HG02981 (cell line): ENCODE measurements around the gene PLEKHF1.
A peak's percentile ranks its signal among the peaks of the same experiment; 100 is the strongest.

ENCODE experiments used
- ATAC-seq: cut with Tn5 transposase; IDR thresholded peaks from one replicate; pipeline ENCODE4 v1.9.1; 2021; ENCODE audit warnings: mild to moderate bottlenecking, moderate library complexity; ENCODE audit not compliant: unreplicated experiment

The PLEKHF1 gene

GRCh38 chr19:29677001-29677817 lies 11.9 kb downstream of the PLEKHF1 start:
- ATAC-seq = no peak

GRCh38 chr19:29678484-29679106 lies 13.3 kb downstream of the PLEKHF1 start:
- no peak for ATAC-seq

- ATAC-seq = no peak
These were observed 14.4 kb downstream of the PLEKHF1 start for GRCh38 chr19:29679598-29680210.

- ATAC-seq = peak; percentile 62
These were observed 15.2 kb downstream of the PLEKHF1 start for GRCh38 chr19:29680447-29680846.

- no peak for ATAC-seq
These were observed 15.7 kb downstream of the PLEKHF1 start for GRCh38 chr19:29680937-29681336.

DNA sequence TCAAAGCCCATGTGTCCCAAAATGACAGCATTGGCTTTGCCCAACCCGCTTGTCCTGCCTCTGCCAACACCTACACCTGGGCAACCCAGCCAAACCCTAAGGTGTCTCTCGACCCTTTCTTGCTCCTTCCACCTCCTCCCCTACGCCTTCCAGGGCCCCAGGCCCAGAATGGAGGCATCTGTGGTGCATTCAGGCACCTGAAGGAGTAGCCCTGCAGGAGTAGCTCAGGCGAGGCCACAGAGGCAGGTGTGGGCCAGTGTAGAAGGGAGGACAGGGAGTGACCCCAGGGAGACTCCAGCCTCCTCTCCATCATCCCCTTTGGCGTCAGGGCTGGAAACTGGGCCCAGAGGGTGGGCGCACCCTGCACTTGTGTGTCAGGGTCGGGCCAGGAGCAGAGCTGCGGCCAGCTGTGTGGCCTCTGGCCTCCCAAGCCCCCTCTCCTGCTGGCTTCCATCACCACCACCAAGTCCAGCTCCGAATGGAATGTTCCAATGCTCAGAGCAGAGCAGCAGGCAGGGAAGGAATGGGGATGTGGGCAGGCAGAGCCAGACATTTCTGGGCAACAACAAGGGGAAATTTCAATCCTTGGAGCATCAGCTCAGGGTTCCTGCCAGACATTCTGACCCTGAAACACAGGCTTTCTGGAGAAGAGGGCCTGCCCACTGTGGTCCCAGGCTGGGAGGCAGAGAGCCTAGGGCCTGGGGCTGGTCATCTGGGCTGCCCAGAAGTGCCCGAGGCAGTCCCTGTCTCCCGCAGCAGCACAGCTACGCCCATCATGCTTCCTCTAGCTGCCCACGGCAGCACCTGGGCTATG lies 16.4 kb downstream of the PLEKHF1 start:
- no peak for ATAC-seq

GRCh38 chr19:29682236-29682895 lies 17.1 kb downstream of the PLEKHF1 start:
- ATAC-seq = no peak

DNA sequence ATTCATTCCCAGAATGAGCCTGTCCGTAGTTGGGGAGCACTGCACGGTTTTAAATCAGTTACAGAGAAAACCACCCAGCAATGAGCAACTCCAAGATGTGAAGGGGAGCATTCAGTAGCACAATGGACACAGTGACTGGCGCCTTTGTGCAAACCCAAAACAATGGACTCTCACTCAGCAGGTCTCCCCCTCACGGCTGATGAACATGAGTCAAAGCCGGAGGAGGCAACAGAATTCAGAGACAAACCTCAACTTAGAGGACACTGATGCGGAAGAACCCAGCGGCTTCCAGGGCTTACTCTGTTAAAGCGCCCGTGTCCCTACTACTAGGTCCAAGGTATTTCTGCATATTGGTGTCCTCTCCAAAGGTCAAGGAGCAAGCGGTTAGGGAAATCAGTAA lies 17.7 kb downstream of the PLEKHF1 start:
- ATAC-seq = no peak

DNA sequence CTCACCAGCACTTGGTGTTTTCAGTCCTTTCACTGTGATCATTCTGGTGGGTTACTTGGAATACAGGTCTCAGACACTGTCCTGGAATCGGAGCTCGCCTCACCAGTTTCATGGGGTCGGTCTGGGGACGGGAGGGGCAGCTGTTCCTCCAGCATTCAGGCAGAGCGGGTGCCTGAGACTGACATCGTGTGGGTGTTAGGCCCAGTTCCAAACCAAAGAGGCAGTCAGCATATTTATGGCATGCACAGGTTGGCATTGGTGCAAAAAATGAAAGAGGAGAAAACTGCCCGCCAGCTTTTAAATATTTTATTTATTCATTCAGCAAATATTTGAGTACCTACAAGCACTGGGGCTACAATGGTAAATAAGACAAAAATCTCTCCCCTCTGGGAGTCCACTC lies 20.1 kb downstream of the PLEKHF1 start:
- ATAC-seq = no peak

GRCh38 chr19:29686285-29686805 lies 21.1 kb downstream of the PLEKHF1 start:
- no peak for ATAC-seq

DNA sequence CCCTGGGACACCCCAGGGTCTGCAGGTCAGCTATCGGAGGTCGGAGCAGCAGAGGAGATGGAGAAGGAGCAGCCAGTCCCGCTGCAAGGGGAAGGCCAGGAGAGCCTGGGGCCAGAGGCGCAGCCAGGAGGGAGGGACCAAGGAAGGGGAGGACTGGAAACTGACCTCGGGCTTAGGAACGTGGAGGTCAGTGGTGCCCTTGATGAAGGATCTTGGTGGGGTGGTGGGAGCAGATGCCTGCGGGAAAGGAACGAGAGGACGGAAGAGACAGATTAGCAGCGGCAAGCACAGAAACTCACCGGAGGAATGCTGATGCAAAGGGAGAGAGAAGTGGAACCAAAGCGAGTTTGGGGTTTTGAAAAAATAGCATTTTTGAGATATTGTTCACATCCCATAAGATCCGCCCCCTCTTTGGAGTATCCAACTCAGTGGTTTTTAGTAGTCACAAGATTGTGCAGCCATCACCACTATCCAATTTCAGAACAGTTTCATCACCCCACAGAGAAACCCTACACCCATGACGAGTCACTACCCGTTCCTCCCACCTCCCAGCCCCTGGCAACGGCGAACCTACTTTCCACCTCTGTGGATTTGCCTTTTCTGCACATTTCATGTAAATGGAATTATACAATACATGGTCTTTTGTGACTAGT lies 22.1 kb downstream of the PLEKHF1 start:
- no peak for ATAC-seq

DNA sequence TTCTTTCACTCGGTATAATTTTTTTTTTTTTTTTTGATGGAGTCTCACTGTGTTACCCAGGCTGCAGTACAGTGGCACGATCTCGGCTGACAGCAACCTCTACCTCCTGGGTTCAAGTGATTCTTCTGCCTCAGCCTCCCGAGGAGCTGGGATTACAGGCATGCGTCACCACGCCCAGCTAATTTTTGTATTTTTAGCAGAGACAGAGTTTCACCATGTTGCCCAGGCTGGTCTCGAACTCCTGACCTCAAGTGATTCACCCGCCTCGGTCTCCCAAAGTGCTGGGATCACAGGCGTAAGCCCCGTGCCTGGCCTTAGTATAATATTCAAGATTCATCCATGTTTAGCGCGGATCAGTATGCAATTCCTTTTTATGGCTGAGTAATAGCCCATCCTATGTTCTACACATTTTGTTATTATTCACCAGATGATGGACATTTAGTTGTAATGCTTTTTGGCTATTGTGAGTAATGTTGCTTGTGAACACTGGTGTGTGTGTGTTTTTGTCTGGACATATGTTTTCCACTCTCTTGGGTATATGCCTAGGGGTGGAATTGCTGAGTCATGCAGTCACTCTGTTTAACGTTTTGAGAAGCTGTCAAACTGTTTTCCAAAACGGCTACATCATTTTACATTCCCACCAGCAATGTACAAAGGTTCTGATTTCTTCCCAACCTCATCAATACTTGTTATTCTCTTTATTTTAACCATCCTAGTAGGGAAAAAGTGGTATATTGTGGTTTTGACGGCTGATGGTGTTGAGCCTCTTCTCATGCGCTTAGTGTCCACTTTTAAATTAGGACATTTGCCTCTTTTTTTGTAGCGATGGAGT lies 22.9 kb downstream of the PLEKHF1 start:
- ATAC-seq = no peak

GRCh38 chr19:29690842-29691241 lies 25.6 kb downstream of the PLEKHF1 start:
- no peak for ATAC-seq

- ATAC-seq = no peak
These were observed 28.9 kb downstream of the PLEKHF1 start for GRCh38 chr19:29694161-29694560.

- peak; percentile 85 for ATAC-seq
These were observed 29.7 kb downstream of the PLEKHF1 start for GRCh38 chr19:29694669-29695627.

- no peak for ATAC-seq
These were observed 30.7 kb downstream of the PLEKHF1 start for GRCh38 chr19:29695765-29696564.

- no peak for ATAC-seq
These were observed 31.2 kb downstream of the PLEKHF1 start for GRCh38 chr19:29696565-29696846.
